GM12873 (cell line): ENCODE results near the gene SV2B.

Experiments used
- CTCF ChIP-seq: IDR thresholded peaks from 2 replicates; pipeline ENCODE4 v1.5.1; 2012; ENCODE audit warnings: low read depth, mild to moderate bottlenecking, moderate library complexity, low read length, control low read depth; ENCODE audit not compliant: insufficient read depth; ENCODE audit errors: missing control alignments

Gene SV2B

GRCh38 chr15:91284758-91285466 is 184.9 kb downstream of the SV2B start:
- no peak for TF ChIP-seq CTCF

GRCh38 chr15:91289324-91289723 is 189.3 kb downstream of the SV2B start:
- peak; percentile 36 for TF ChIP-seq CTCF

- no peak for TF ChIP-seq CTCF
These were observed 190.5 kb downstream of the SV2B start for GRCh38 chr15:91290553-91290952.

GRCh38 chr15:91291673-91292072 is 191.6 kb downstream of the SV2B start:
- TF ChIP-seq CTCF: no peak

GRCh38 chr15:91294344-91294743 is 194.3 kb downstream of the SV2B start:
- TF ChIP-seq CTCF: no peak

- TF ChIP-seq CTCF: no peak
These were observed 194.7 kb downstream of the SV2B start for GRCh38 chr15:91294795-91295194.

GRCh38 chr15:91298101-91298500 is 198.0 kb downstream of the SV2B start:
- TF ChIP-seq CTCF: no peak
